HG02884 (cell line): ENCODE results near the gene PLA2G2C.

Experiments used
- ATAC-seq: cut with Tn5 transposase; IDR thresholded peaks from one replicate; pipeline ENCODE4 v1.9.1; 2021; ENCODE audit warnings: mild to moderate bottlenecking, moderate library complexity; ENCODE audit not compliant: unreplicated experiment

Gene PLA2G2C

GRCh38 chr1:20209471-20209870 is 23.2 kb upstream of the PLA2G2C start:
- ATAC-seq, result no peak

- no peak for ATAC-seq
Measured at GRCh38 chr1:20207546-20207945, 21.2 kb upstream of the PLA2G2C start.

- ATAC-seq, result no peak
Measured at GRCh38 chr1:20202166-20202565, 15.8 kb upstream of the PLA2G2C start.

GRCh38 chr1:20200966-20201365 is 14.6 kb upstream of the PLA2G2C start:
- ATAC-seq, result no peak

GRCh38 chr1:20199840-20200239 is 13.5 kb upstream of the PLA2G2C start:
- ATAC-seq, result no peak

- no peak for ATAC-seq
Measured at GRCh38 chr1:20199403-20199802, 13.1 kb upstream of the PLA2G2C start.

- ATAC-seq, result no peak
Measured at GRCh38 chr1:20198918-20199317, 12.6 kb upstream of the PLA2G2C start.

GRCh38 chr1:20198296-20198695 is 12.0 kb upstream of the PLA2G2C start:
- no peak for ATAC-seq

GRCh38 chr1:20197329-20197791 is 11.0 kb upstream of the PLA2G2C start:
- no peak for ATAC-seq

- no peak for ATAC-seq
Measured at GRCh38 chr1:20195462-20195780, 9.1 kb upstream of the PLA2G2C start.

GRCh38 chr1:20194757-20195461 is 8.6 kb upstream of the PLA2G2C start:
- no peak for ATAC-seq

- no peak for ATAC-seq
Measured at GRCh38 chr1:20194224-20194623, 7.9 kb upstream of the PLA2G2C start.

GRCh38 chr1:20192871-20193411 is 6.6 kb upstream of the PLA2G2C start:
- no peak for ATAC-seq

- no peak for ATAC-seq
Measured at GRCh38 chr1:20192364-20192763, 6.0 kb upstream of the PLA2G2C start.

- ATAC-seq, result no peak
Measured at GRCh38 chr1:20191266-20191825, 5.0 kb upstream of the PLA2G2C start.

- ATAC-seq, result no peak
Measured at GRCh38 chr1:20190256-20191160, 4.2 kb upstream of the PLA2G2C start.

GRCh38 chr1:20189664-20190063 is 3.3 kb upstream of the PLA2G2C start:
- no peak for ATAC-seq

GRCh38 chr1:20188455-20188817 is 2.1 kb upstream of the PLA2G2C start:
- no peak for ATAC-seq

- ATAC-seq, result no peak
Measured at GRCh38 chr1:20187813-20188454, 1.6 kb upstream of the PLA2G2C start.

GRCh38 chr1:20187103-20187812 is 940 bp upstream of the PLA2G2C start:
- no peak for ATAC-seq
